ENCODE measurements around the gene RHBDL3.

RHBDL3 gene

GRCh38 chr17:32335687-32336086 is 70.1 kb downstream of the RHBDL3 start:
- Histone ChIP-seq H4K20me1 (ENCODE audit: low read depth, low read length) (no peaks in the 10 kb centered on the region), H3K27me3 (ENCODE audit: low read length) (no peaks in the 10 kb centered on the region), H3K4me2 (ENCODE audit: low read depth, low read length, poor library complexity, severe bottlenecking) (no peak overlapping the region), H3K9me3 (ENCODE audit: insufficient read depth, low read length) (no peaks in the 10 kb centered on the region), H3K27ac (ENCODE audit: low read depth, low read length) (no peak overlapping the region), H3F3A (ENCODE audit: insufficient read depth) (no peaks in the 10 kb centered on the region), H3K36me3 (ENCODE audit: low read length) (peaks cover 17% of the 10 kb centered on the region; the same call in 1 of the 2 replicates), H3K4me3 (ENCODE audit: insufficient read depth, low read length, poor library complexity, severe bottlenecking) (no peak overlapping the region), H2AFZ (ENCODE audit: low read depth, low read length, severe bottlenecking) (no peak overlapping the region), H3K9ac (ENCODE audit: low read length) (no peak overlapping the region), H3K79me2 (ENCODE audit: insufficient read depth, low read length) (no peaks in the 10 kb centered on the region), H3K9me2 (replicated peaks; ENCODE audit: insufficient read depth, low read length) (no peaks in the 10 kb centered on the region)
- TF ChIP-seq, protein P1, sequence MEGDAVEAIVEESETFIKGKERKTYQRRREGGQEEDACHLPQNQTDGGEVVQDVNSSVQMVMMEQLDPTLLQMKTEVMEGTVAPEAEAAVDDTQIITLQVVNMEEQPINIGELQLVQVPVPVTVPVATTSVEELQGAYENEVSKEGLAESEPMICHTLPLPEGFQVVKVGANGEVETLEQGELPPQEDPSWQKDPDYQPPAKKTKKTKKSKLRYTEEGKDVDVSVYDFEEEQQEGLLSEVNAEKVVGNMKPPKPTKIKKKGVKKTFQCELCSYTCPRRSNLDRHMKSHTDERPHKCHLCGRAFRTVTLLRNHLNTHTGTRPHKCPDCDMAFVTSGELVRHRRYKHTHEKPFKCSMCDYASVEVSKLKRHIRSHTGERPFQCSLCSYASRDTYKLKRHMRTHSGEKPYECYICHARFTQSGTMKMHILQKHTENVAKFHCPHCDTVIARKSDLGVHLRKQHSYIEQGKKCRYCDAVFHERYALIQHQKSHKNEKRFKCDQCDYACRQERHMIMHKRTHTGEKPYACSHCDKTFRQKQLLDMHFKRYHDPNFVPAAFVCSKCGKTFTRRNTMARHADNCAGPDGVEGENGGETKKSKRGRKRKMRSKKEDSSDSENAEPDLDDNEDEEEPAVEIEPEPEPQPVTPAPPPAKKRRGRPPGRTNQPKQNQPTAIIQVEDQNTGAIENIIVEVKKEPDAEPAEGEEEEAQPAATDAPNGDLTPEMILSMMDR (IDR thresholded peaks at IDR 0.05; ENCODE audit: insufficient read depth, low read length, poor library complexity, severe bottlenecking), result no peak

DNA sequence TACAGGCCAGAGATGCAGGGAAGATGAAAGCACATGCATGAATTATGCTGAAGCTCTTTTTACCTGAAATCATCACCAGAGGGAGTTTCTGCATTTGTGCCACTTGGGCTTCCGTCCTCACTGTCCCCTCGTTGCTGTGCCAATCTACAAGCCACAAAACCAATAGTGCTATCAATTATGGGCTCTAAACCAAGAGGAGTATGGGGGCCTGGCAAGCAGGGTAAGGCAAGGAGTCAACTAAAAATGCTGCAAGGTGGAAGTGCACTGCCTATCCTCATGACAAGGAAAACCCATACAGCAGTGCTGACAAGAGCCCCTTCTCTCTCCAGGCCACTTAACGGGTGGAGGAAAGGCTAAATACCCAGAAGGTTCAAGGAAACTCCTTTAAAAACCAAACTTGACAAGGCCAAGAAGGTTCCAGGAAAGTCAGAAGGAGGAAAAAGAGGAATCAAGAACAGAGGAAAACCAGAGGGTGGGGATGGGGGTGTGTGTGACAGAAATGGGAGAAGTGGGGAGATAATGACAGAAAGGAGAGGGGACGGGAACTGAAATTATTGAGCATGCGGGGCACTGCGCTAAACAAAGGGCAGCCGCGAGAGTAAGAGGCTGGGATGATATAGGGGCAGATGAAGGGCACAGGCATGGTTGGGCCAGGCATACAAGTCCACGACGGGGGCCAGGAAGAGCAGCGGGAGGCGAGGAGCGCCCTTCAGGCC is 75.7 kb downstream of the RHBDL3 start:
- Histone ChIP-seq H3F3A (ENCODE audit: insufficient read depth) (peaks cover 5% of the 10 kb centered on the region; the same call in 1 of the 2 replicates), H3K79me2 (ENCODE audit: insufficient read depth, low read length) (no peaks in the 10 kb centered on the region), H3K4me2 (ENCODE audit: low read depth, low read length, poor library complexity, severe bottlenecking) (peak overlapping the region; percentile 77), H3K36me3 (ENCODE audit: low read length) (no peaks in the 10 kb centered on the region; the same call in 1 of the 2 replicates), H3K27ac (ENCODE audit: low read depth, low read length) (peak overlapping the region; percentile 78), H3K4me3 (ENCODE audit: insufficient read depth, low read length, poor library complexity, severe bottlenecking) (peak overlapping the region; percentile 65), H2AFZ (ENCODE audit: low read depth, low read length, severe bottlenecking) (peak overlapping the region; percentile 31), H4K20me1 (ENCODE audit: low read depth, low read length) (no peaks in the 10 kb centered on the region), H3K9ac (ENCODE audit: low read length) (peak overlapping the region; percentile 71), H3K9me3 (ENCODE audit: insufficient read depth, low read length) (no peaks in the 10 kb centered on the region), H3K9me2 (replicated peaks; ENCODE audit: insufficient read depth, low read length) (no peaks in the 10 kb centered on the region), H3K27me3 (ENCODE audit: low read length) (no peaks in the 10 kb centered on the region)
- TF ChIP-seq EZH2phosphoT487 (conservative IDR thresholded peaks at IDR 0.05; ENCODE audit: low read length), result no peak
- TF ChIP-seq, protein P1 (IDR thresholded peaks at IDR 0.05; ENCODE audit: insufficient read depth, low read length, poor library complexity, severe bottlenecking), result no peak

- H3K9ac ChIP-seq (ENCODE audit: low read length), result peak within 1 kb of the TSS; percentile 71
- H3K9me3 ChIP-seq (ENCODE audit: insufficient read depth, low read length), result no peaks in the 10 kb centered on the region
- peak within 1 kb of the TSS; percentile 99 for H2AFZ ChIP-seq (ENCODE audit: low read depth, low read length, severe bottlenecking)
- H3K27me3 ChIP-seq (ENCODE audit: low read length), result no peaks in the 10 kb centered on the region
- H3K4me3 ChIP-seq (ENCODE audit: insufficient read depth, low read length, poor library complexity, severe bottlenecking), result peak within 1 kb of the TSS; percentile 65
- no peaks in the 10 kb centered on the region for H4K20me1 ChIP-seq (ENCODE audit: low read depth, low read length)
- H3K79me2 ChIP-seq (ENCODE audit: insufficient read depth, low read length), result no peaks in the 10 kb centered on the region
- peak within 1 kb of the TSS; percentile 78 for H3K27ac ChIP-seq (ENCODE audit: low read depth, low read length)
- H3K36me3 ChIP-seq (ENCODE audit: low read length), result no peaks in the 10 kb centered on the region; the same call in 1 of the 2 replicates
- peaks cover 5% of the 10 kb centered on the region; the same call in 1 of the 2 replicates for H3F3A ChIP-seq (ENCODE audit: insufficient read depth)
- no peaks in the 10 kb centered on the region for H3K9me2 ChIP-seq (replicated peaks; ENCODE audit: insufficient read depth, low read length)
- no peak for TF ChIP-seq EZH2phosphoT487 (conservative IDR thresholded peaks at IDR 0.05; ENCODE audit: low read length)
- TF ChIP-seq, protein P1 (IDR thresholded peaks at IDR 0.05; ENCODE audit: insufficient read depth, low read length, poor library complexity, severe bottlenecking), result no peak
- H3K4me2 ChIP-seq (ENCODE audit: low read depth, low read length, poor library complexity, severe bottlenecking), result peak within 1 kb of the TSS; percentile 77
These were observed 76.4 kb downstream of the RHBDL3 start, which contains the start of gene C17orf75 for GRCh38 chr17:32341857-32342602. C17orf75 (minus strand) TSS chr17:32342173; CDS start chr17:32342139, 34 bp downstream.

All from SU-DHL-6 (cell line).